ENCODE results near the gene ADAM15. TPM values are rescaled to one million over a fixed set of nuclear protein-coding genes. Genes with fewer than 3 reads are reported as not detected.

ADAM15 gene
- total and polyA plus RNA-seq, 4 donors, result 49.5 to 233 (median 160) TPM

GRCh38 chr1:155001675-155002463, 49.2 kb upstream of the ADAM15 start:
- Histone ChIP-seq H3K9ac (ENCODE audit: insufficient read depth in 1 of 2, low read length in 2 of 2) (peak overlapping the region in 1 of 2 donors; percentile 53), H3K27me3 (ENCODE audit: control insufficient read depth in 3 of 3, insufficient read depth in 3 of 3, low read length in 2 of 3) (no peaks in the 10 kb centered on the region), H3K36me3 (ENCODE audit: control insufficient read depth in 4 of 4, insufficient read depth in 4 of 4, low read length in 4 of 4) (no peaks in the 10 kb centered on the region), H3K9me3 (ENCODE audit: control insufficient read depth in 4 of 4, insufficient read depth in 3 of 4, low read length in 3 of 4) (no peaks in the 10 kb centered on the region), H3K4me3 (peak overlapping the region; percentile 65), H3K4me1 (ENCODE audit: control insufficient read depth in 5 of 5, insufficient read depth in 5 of 5, low read length in 5 of 5) (peaks cover 5 to 28% (median 11%) of the 10 kb centered on the region in 5 donors), H3K27ac (ENCODE audit: low read depth in 1 of 2, low read length in 1 of 2) (peak overlapping the region; percentile 91 to 94)
- DNase-seq (peak; percentile 99 to 100 (median 100)), ATAC-seq (ENCODE audit: insufficient read depth, low FRiP score) (peak; percentile 77)
- WGBS, 2 donors, result 0 to 2% methylated on average over 22 to 38 of the region's 38 CpGs
- TF ChIP-seq, protein P1, sequence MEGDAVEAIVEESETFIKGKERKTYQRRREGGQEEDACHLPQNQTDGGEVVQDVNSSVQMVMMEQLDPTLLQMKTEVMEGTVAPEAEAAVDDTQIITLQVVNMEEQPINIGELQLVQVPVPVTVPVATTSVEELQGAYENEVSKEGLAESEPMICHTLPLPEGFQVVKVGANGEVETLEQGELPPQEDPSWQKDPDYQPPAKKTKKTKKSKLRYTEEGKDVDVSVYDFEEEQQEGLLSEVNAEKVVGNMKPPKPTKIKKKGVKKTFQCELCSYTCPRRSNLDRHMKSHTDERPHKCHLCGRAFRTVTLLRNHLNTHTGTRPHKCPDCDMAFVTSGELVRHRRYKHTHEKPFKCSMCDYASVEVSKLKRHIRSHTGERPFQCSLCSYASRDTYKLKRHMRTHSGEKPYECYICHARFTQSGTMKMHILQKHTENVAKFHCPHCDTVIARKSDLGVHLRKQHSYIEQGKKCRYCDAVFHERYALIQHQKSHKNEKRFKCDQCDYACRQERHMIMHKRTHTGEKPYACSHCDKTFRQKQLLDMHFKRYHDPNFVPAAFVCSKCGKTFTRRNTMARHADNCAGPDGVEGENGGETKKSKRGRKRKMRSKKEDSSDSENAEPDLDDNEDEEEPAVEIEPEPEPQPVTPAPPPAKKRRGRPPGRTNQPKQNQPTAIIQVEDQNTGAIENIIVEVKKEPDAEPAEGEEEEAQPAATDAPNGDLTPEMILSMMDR (IDR thresholded peaks at IDR 0.05; ENCODE audit: control extremely low read depth, extremely low read depth), result peak; percentile 1

GRCh38 chr1:155002464-155003226, 48.5 kb upstream of the ADAM15 start, which contains the start of gene ZBTB7B:
TSS of gene ZBTB7B (plus strand) at chr1:155002802. CDS start at chr1:155014661, 11,859 bp downstream.
- Histone ChIP-seq H3K9me3 (ENCODE audit: control insufficient read depth in 4 of 4, insufficient read depth in 3 of 4, low read length in 3 of 4) (no peaks in the 10 kb centered on the region), H3K4me1 (ENCODE audit: control insufficient read depth in 5 of 5, insufficient read depth in 5 of 5, low read length in 5 of 5) (peaks cover 8 to 33% (median 14%) of the 10 kb centered on the region in 5 donors), H3K27ac (ENCODE audit: low read depth in 1 of 2, low read length in 1 of 2) (peak within 1 kb of the TSS; percentile 94 to 97), H3K27me3 (ENCODE audit: control insufficient read depth in 3 of 3, insufficient read depth in 3 of 3, low read length in 2 of 3) (no peaks in the 10 kb centered on the region), H3K9ac (ENCODE audit: insufficient read depth in 1 of 2, low read length in 2 of 2) (peak within 1 kb of the TSS; percentile 53 to 77), H3K36me3 (ENCODE audit: control insufficient read depth in 4 of 4, insufficient read depth in 4 of 4, low read length in 4 of 4) (no peaks in the 10 kb centered on the region), H3K4me3 (peak within 1 kb of the TSS; percentile 92)
- TF ChIP-seq, protein P1 (IDR thresholded peaks at IDR 0.05; ENCODE audit: control extremely low read depth, extremely low read depth), result no peak
- DNase-seq (peak; percentile 47 to 67 (median 49)), ATAC-seq (ENCODE audit: insufficient read depth, low FRiP score) (peak; percentile 1)
- WGBS, 2 donors, result 0% methylated on average over 27 to 33 of the region's 35 CpGs

DNA sequence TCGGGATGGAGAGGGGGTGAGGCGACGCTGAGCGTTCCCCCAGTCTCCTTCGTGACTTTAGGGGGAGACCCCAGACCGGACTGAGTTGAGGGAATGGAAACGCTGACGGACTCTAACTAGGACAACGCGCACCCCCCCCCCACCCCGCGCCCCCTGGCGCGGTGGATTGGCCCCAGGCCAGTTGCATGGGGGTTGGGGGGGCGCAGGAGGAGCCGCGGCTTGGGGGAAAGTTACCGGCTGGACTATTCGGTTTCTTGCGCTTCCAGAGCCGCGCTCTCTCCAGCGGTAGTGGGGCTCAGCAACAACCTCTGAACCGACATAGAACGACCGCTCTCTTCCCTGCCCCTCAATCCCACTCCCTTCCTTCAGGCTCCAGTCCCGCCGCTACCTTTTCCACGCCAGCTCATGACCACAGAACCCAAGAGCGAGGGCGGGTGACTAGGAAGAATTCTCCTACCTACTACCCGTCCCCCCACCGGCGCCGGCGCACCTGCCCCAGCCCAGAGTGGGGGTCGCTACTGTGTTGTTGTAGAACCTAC, 47.8 kb upstream of the ADAM15 start:
- TF ChIP-seq, protein P1 (IDR thresholded peaks at IDR 0.05; ENCODE audit: control extremely low read depth, extremely low read depth), result no peak
- DNase-seq (peak; percentile 48 to 55 (median 50)), ATAC-seq (ENCODE audit: insufficient read depth, low FRiP score) (no peak)
- peak overlapping the region; percentile 45 to 77 for H3K9ac ChIP-seq (ENCODE audit: insufficient read depth in 1 of 2, low read length in 2 of 2)
- H3K9me3 ChIP-seq (ENCODE audit: control insufficient read depth in 4 of 4, insufficient read depth in 3 of 4, low read length in 3 of 4), result no peaks in the 10 kb centered on the region
- no peaks in the 10 kb centered on the region for H3K36me3 ChIP-seq (ENCODE audit: control insufficient read depth in 4 of 4, insufficient read depth in 4 of 4, low read length in 4 of 4)
- peak overlapping the region; percentile 89 to 97 for H3K27ac ChIP-seq (ENCODE audit: low read depth in 1 of 2, low read length in 1 of 2)
- H3K4me1 ChIP-seq (ENCODE audit: control insufficient read depth in 5 of 5, insufficient read depth in 5 of 5, low read length in 5 of 5), result peaks cover 8 to 38% (median 15%) of the 10 kb centered on the region in 5 donors
- WGBS, 2 donors, result 0% methylated on average over 28 to 37 of the region's 37 CpGs
- no peaks in the 10 kb centered on the region for H3K27me3 ChIP-seq (ENCODE audit: control insufficient read depth in 3 of 3, insufficient read depth in 3 of 3, low read length in 2 of 3)
- peak overlapping the region; percentile 92 for H3K4me3 ChIP-seq

Measured in lung (tissue), 12 donors.